Caco-2 (cell line): ENCODE data around the gene C2orf78. TPM values are rescaled to one million over a fixed set of nuclear protein-coding genes. Genes with fewer than 3 reads are reported as not detected.

ENCODE experiments used
- BruUV-seq: library from RNA; stranded (reverse); fragments of 400-500 nt; replicated peaks from 2 replicates; lab custom pipeline; 2021; lab: Mats Ljungman, UMichigan
- CTCF ChIA-PET: fragments of 300-600 bp; sonication (Branson Sonifier 250); formaldehyde crosslinking; loops from one replicate; lab custom pipeline; 2022; ENCODE audit warnings: antibody characterized with exemption; lab: Charles Lee
- POLR2A ChIA-PET: fragments of 300-600 bp; sonication (Branson Sonifier 250); formaldehyde crosslinking; loops from one replicate; lab custom pipeline; 2022; ENCODE audit warnings: antibody characterized with exemption; lab: Charles Lee
- DNase-seq, 2 experiments: peaks; one replicate each; pipeline versions ENCODE4 v3.0.0 to v3.0.0-alpha.2; 2020 to 2022
- H3K27me3 ChIP-seq: replicated peaks from 2 replicates; pipeline ENCODE4 v1.6.0; 2011; ENCODE audit warnings: low read length; ENCODE audit not compliant: control insufficient read depth, insufficient read depth
- H3K36me3 ChIP-seq: 2 replicates; pipeline ENCODE4 v1.5.1; 2011; ENCODE audit warnings: low read length; ENCODE audit not compliant: control insufficient read depth, insufficient read depth
- H3K4me1 ChIP-seq: fragments of 250-450 bp; sonication (Bioruptor Pico); 2 replicates; pipeline ENCODE4 v1.5.1; 2020; ENCODE audit warnings: mild to moderate bottlenecking
- H3K4me3 ChIP-seq: 2 replicates; pipeline ENCODE4 v1.5.1; 2011; ENCODE audit warnings: low read depth, mild to moderate bottlenecking, control low read depth, low read length
- H3K9me3 ChIP-seq: fragments of 250-450 bp; sonication (Bioruptor Pico); 2 replicates; pipeline ENCODE4 v1.5.1; 2020; ENCODE audit warnings: mild to moderate bottlenecking, moderate library complexity
- H3K27ac Mint-ChIP-seq: one replicate; pipeline ENCODE4 v1.8.0; 2022; ENCODE audit warnings: mixed read lengths; ENCODE audit not compliant: unreplicated experiment
- H3K27me3 Mint-ChIP-seq: one replicate; pipeline ENCODE4 v1.8.0; 2022; ENCODE audit warnings: mixed read lengths; ENCODE audit not compliant: insufficient read depth, unreplicated experiment
- H3K36me3 Mint-ChIP-seq: one replicate; pipeline ENCODE4 v1.8.0; 2022; ENCODE audit warnings: mild to moderate bottlenecking, mixed read lengths; ENCODE audit not compliant: insufficient read depth, unreplicated experiment
- H3K4me1 Mint-ChIP-seq: one replicate; pipeline ENCODE4 v1.8.0; 2022; ENCODE audit warnings: low read depth, mixed read lengths; ENCODE audit not compliant: unreplicated experiment
- H3K4me3 Mint-ChIP-seq: one replicate; pipeline ENCODE4 v1.8.0; 2022; ENCODE audit warnings: mild to moderate bottlenecking, moderate library complexity, mixed read lengths; ENCODE audit not compliant: unreplicated experiment
- H3K9me3 Mint-ChIP-seq: one replicate; pipeline ENCODE4 v1.8.0; 2022; ENCODE audit warnings: mixed read lengths; ENCODE audit not compliant: unreplicated experiment
- CTCF ChIP-seq, 2 experiments: fragments of 200-600 bp in 1 of 2; IDR thresholded peaks; 1 replicate in 1 of 2; 2 replicates in 1 of 2; pipeline versions ENCODE4 v1.5.1 to v1.8.0; 2011 to 2022; ENCODE audit warnings: antibody characterized with exemption in 1 of 2, control low read depth in 1 of 2, inconsistent platforms in 1 of 2, low read depth in 1 of 2, low read length in 1 of 2, mild to moderate bottlenecking in 1 of 2, moderate library complexity in 1 of 2; ENCODE audit not compliant: insufficient read depth in 1 of 2, severe bottlenecking in 1 of 2, unreplicated experiment in 1 of 2
- intact Hi-C: fragments of 100-400 bp; cut with micrococcal nuclease; formaldehyde crosslinking; loops from one replicate; pipeline ENCODE4 v1.10.0; 2022; ENCODE audit not compliant: unreplicated experiment
- total RNA-seq: library from RNA; stranded (reverse); gene quantifications from 2 replicates; pipeline ENCODE4 v1.2.3, GENCODE V29; 2022

C2orf78 gene
- total RNA-seq, 1 experiment from 2014 or later, result not detected

- ChIA-PET POLR2A (no interaction called here), CTCF (interaction anchor here (1.4 kb wide), 1 partner anchor 326 kb away, joined by 5 read pairs; the partner anchor contains the start of gene BOLA3)
- Mint-ChIP-seq H3K4me3 (no peak overlapping the region), H3K27me3 (peaks cover 4% of the 10 kb centered on the region), H3K9me3 (no peaks in the 10 kb centered on the region), H3K4me1 (no peaks in the 10 kb centered on the region), H3K36me3 (no peaks in the 10 kb centered on the region), H3K27ac (no peak overlapping the region)
- H3K27me3 ChIP-seq, result no peaks in the 10 kb centered on the region
- H3K4me1 ChIP-seq, result 0 out of 2 replicates have a peak, but pooled peaks cover 3% of the 10 kb centered on the region
- no peak for TF ChIP-seq CTCF (IDR thresholded peaks at IDR 0.05; ENCODE audit: insufficient read depth in 1 of 2, low read depth in 1 of 2, low read length in 1 of 2, severe bottlenecking in 1 of 2, unreplicated experiment in 1 of 2)
- no TSS peak for BruUV-seq
- H3K9me3 ChIP-seq, result no peaks in the 10 kb centered on the region
- no peak for DNase-seq
- no peaks in the 10 kb centered on the region for H3K36me3 ChIP-seq
- intact Hi-C loops, result no loop called here
- H3K4me3 ChIP-seq, result no peak overlapping the region
These were observed 37.7 kb downstream of the C2orf78 start for GRCh38 chr2:73821669-73822068.

GRCh38 chr2:73822276-73822675 is 38.3 kb downstream of the C2orf78 start:
- H3K27me3 ChIP-seq, result no peaks in the 10 kb centered on the region
- no peaks in the 10 kb centered on the region for H3K4me1 Mint-ChIP-seq
- H3K4me1 ChIP-seq, result 0 out of 2 replicates have a peak, but pooled peaks cover 3% of the 10 kb centered on the region
- TF ChIP-seq CTCF (IDR thresholded peaks at IDR 0.05; ENCODE audit: insufficient read depth in 1 of 2, low read depth in 1 of 2, low read length in 1 of 2, severe bottlenecking in 1 of 2, unreplicated experiment in 1 of 2), result no peak
- no peak overlapping the region for H3K4me3 ChIP-seq
- ChIA-PET CTCF (interaction anchor here (1.4 kb wide), 1 partner anchor 325 kb away, joined by 5 read pairs; the partner anchor contains the start of gene BOLA3), POLR2A (no interaction called here)
- H3K36me3 ChIP-seq, result no peaks in the 10 kb centered on the region
- H3K27me3 Mint-ChIP-seq, result peaks cover 4% of the 10 kb centered on the region
- H3K36me3 Mint-ChIP-seq, result no peaks in the 10 kb centered on the region
- no peak for DNase-seq
- no peaks in the 10 kb centered on the region for H3K9me3 ChIP-seq
- no peak overlapping the region for H3K4me3 Mint-ChIP-seq
- BruUV-seq, result no TSS peak
- H3K27ac Mint-ChIP-seq, result no peak overlapping the region
- intact Hi-C loops, result no loop called here
- H3K9me3 Mint-ChIP-seq, result no peaks in the 10 kb centered on the region

GRCh38 chr2:73822991-73823390 is 39.0 kb downstream of the C2orf78 start:
- intact Hi-C loops, result no loop called here
- POLR2A ChIA-PET, result no interaction called here
- no peak overlapping the region for H3K4me3 ChIP-seq
- no peak for TF ChIP-seq CTCF (IDR thresholded peaks at IDR 0.05; ENCODE audit: insufficient read depth in 1 of 2, low read depth in 1 of 2, low read length in 1 of 2, severe bottlenecking in 1 of 2, unreplicated experiment in 1 of 2)
- Mint-ChIP-seq H3K4me1 (no peaks in the 10 kb centered on the region), H3K9me3 (no peaks in the 10 kb centered on the region), H3K4me3 (no peak overlapping the region), H3K36me3 (no peaks in the 10 kb centered on the region), H3K27ac (no peak overlapping the region), H3K27me3 (peaks cover 4% of the 10 kb centered on the region)
- H3K36me3 ChIP-seq, result no peaks in the 10 kb centered on the region
- H3K27me3 ChIP-seq, result no peaks in the 10 kb centered on the region
- CTCF ChIA-PET, result no interaction called here
- peaks cover 3% of the 10 kb centered on the region; the same call in 1 of the 2 replicates for H3K4me1 ChIP-seq
- BruUV-seq, result no TSS peak
- DNase-seq, result no peak
- H3K9me3 ChIP-seq, result no peaks in the 10 kb centered on the region
